ENCODE measurements around the gene CAPS2. TPM values are rescaled to one million over a fixed set of nuclear protein-coding genes. Genes with fewer than 3 reads are reported as not detected.
A peak's percentile ranks its signal among the peaks of the same experiment; 100 is the strongest.

The CAPS2 gene
- polyA plus RNA-seq, 1 donor from 2014 or later: 2.1 TPM

- Histone ChIP-seq H3K4me2 (ENCODE audit: low read length) (no peak overlapping the region), H3K79me2 (replicated peaks; ENCODE audit: insufficient read depth, low read length) (no peaks in the 10 kb centered on the region), H3K27me3 (ENCODE audit: insufficient read depth, low read depth, low read length) (no peaks in the 10 kb centered on the region), H3F3A (ENCODE audit: insufficient read depth, low read length, poor library complexity, severe bottlenecking) (no peaks in the 10 kb centered on the region), H3K4me3 (ENCODE audit: low read length) (no peak overlapping the region), H3K9ac (ENCODE audit: low read length) (no peak overlapping the region), H3K9me3 (ENCODE audit: low read length) (no peaks in the 10 kb centered on the region), H3K9me2 (ENCODE audit: insufficient read depth, low read length) (no peaks in the 10 kb centered on the region), H3K27ac (ENCODE audit: low read length) (no peak overlapping the region), H2AFZ (ENCODE audit: low read depth, low read length) (no peak overlapping the region), H4K20me1 (ENCODE audit: insufficient read depth) (no peaks in the 10 kb centered on the region), H3K36me3 (ENCODE audit: insufficient read depth, low read length) (no peaks in the 10 kb centered on the region)
- TF ChIP-seq EZH2 (IDR thresholded peaks at IDR 0.05; ENCODE audit: borderline replicate concordance, insufficient read depth, low read length, poor library complexity, severe bottlenecking): no peak
- no peak for TF ChIP-seq EP300 (conservative IDR thresholded peaks at IDR 0.05; ENCODE audit: poor library complexity, severe bottlenecking)
- no peak for TF ChIP-seq MXI1 (conservative IDR thresholded peaks at IDR 0.05; ENCODE audit: poor library complexity, severe bottlenecking)
- TF ChIP-seq RAD21 (conservative IDR thresholded peaks at IDR 0.05): no peak
- no peak for TF ChIP-seq REST (IDR thresholded peaks at IDR 0.05; ENCODE audit: borderline replicate concordance)
- TF ChIP-seq POLR2AphosphoS5 (IDR thresholded peaks at IDR 0.05): no peak
- no peak for TF ChIP-seq SMC3 (conservative IDR thresholded peaks at IDR 0.05; ENCODE audit: poor library complexity)
- no peak for TF ChIP-seq TAF1 (IDR thresholded peaks at IDR 0.05; ENCODE audit: low read depth)
Measured at GRCh38 chr12:75302781-75303180, 27.3 kb downstream of the CAPS2 start.

GRCh38 chr12:75302225-75302624, 27.9 kb downstream of the CAPS2 start:
- H3K27ac ChIP-seq (ENCODE audit: low read length): no peak overlapping the region
- H3K9me3 ChIP-seq (ENCODE audit: low read length): no peaks in the 10 kb centered on the region
- no peaks in the 10 kb centered on the region for H4K20me1 ChIP-seq (ENCODE audit: insufficient read depth)
- H3K9me2 ChIP-seq (ENCODE audit: insufficient read depth, low read length): no peaks in the 10 kb centered on the region
- H3K79me2 ChIP-seq (replicated peaks; ENCODE audit: insufficient read depth, low read length): no peaks in the 10 kb centered on the region
- no peak overlapping the region for H3K9ac ChIP-seq (ENCODE audit: low read length)
- H3F3A ChIP-seq (ENCODE audit: insufficient read depth, low read length, poor library complexity, severe bottlenecking): no peaks in the 10 kb centered on the region
- peak overlapping the region; percentile 20 for H3K4me2 ChIP-seq (ENCODE audit: low read length)
- no peaks in the 10 kb centered on the region for H3K36me3 ChIP-seq (ENCODE audit: insufficient read depth, low read length)
- no peak overlapping the region for H2AFZ ChIP-seq (ENCODE audit: low read depth, low read length)
- no peak for TF ChIP-seq MXI1 (conservative IDR thresholded peaks at IDR 0.05; ENCODE audit: poor library complexity, severe bottlenecking)
- peak; percentile 58 for TF ChIP-seq POLR2AphosphoS5 (IDR thresholded peaks at IDR 0.05)
- no peak for TF ChIP-seq EZH2 (IDR thresholded peaks at IDR 0.05; ENCODE audit: borderline replicate concordance, insufficient read depth, low read length, poor library complexity, severe bottlenecking)
- TF ChIP-seq EP300 (conservative IDR thresholded peaks at IDR 0.05; ENCODE audit: poor library complexity, severe bottlenecking): peak; percentile 88
- no peaks in the 10 kb centered on the region for H3K27me3 ChIP-seq (ENCODE audit: insufficient read depth, low read depth, low read length)
- H3K4me3 ChIP-seq (ENCODE audit: low read length): no peak overlapping the region

GRCh38 chr12:75294797-75295196, 35.3 kb downstream of the CAPS2 start:
- TF ChIP-seq RAD21 (conservative IDR thresholded peaks at IDR 0.05) (no peak), CTCF (IDR thresholded peaks at IDR 0.05; ENCODE audit: poor library complexity, severe bottlenecking) (no peak), EP300 (conservative IDR thresholded peaks at IDR 0.05; ENCODE audit: poor library complexity, severe bottlenecking) (no peak), TAF1 (IDR thresholded peaks at IDR 0.05; ENCODE audit: low read depth) (no peak), POLR2AphosphoS5 (IDR thresholded peaks at IDR 0.05) (no peak), EZH2 (IDR thresholded peaks at IDR 0.05; ENCODE audit: borderline replicate concordance, insufficient read depth, low read length, poor library complexity, severe bottlenecking) (no peak), REST (IDR thresholded peaks at IDR 0.05; ENCODE audit: borderline replicate concordance) (no peak), SMC3 (conservative IDR thresholded peaks at IDR 0.05; ENCODE audit: poor library complexity) (no peak), MXI1 (conservative IDR thresholded peaks at IDR 0.05; ENCODE audit: poor library complexity, severe bottlenecking) (no peak)
- Histone ChIP-seq H3K4me2 (ENCODE audit: low read length) (no peak overlapping the region), H3K79me2 (replicated peaks; ENCODE audit: insufficient read depth, low read length) (no peaks in the 10 kb centered on the region), H3K27ac (ENCODE audit: low read length) (no peak overlapping the region), H3K9ac (ENCODE audit: low read length) (no peak overlapping the region), H3K9me3 (ENCODE audit: low read length) (no peaks in the 10 kb centered on the region), H3K27me3 (ENCODE audit: insufficient read depth, low read depth, low read length) (no peaks in the 10 kb centered on the region), H4K20me1 (ENCODE audit: insufficient read depth) (no peaks in the 10 kb centered on the region), H2AFZ (ENCODE audit: low read depth, low read length) (no peak overlapping the region), H3K4me3 (ENCODE audit: low read length) (no peak overlapping the region), H3K36me3 (ENCODE audit: insufficient read depth, low read length) (no peaks in the 10 kb centered on the region), H3F3A (ENCODE audit: insufficient read depth, low read length, poor library complexity, severe bottlenecking) (no peaks in the 10 kb centered on the region), H3K9me2 (ENCODE audit: insufficient read depth, low read length) (no peaks in the 10 kb centered on the region)

Data from neural cell (in vitro differentiated cells).